Prostate gland (tissue), 2 donors: ENCODE measurements around the gene POLD3.

Source experiments
- CTCF ChIP-seq, 4 experiments: fragments of 200-600 bp in 2 of 4; fragments of 450-650 bp in 2 of 4; sonication (generic) in 2 of 4; IDR thresholded peaks; 1 replicate in 3 of 4; 2 replicates in 1 of 4; pipeline ENCODE4 v1.5.1; 2016 to 2019; ENCODE audit warnings: antibody characterized with exemption in 4 of 4, mild to moderate bottlenecking in 2 of 4, moderate library complexity in 2 of 4
- POLR2A ChIP-seq: fragments of 450-650 bp; IDR thresholded peaks from one replicate; pipeline ENCODE4 v1.6.1; 2016; ENCODE audit warnings: antibody characterized with exemption, mild to moderate bottlenecking
- POLR2AphosphoS5 ChIP-seq: sonication (generic); formaldehyde crosslinking; IDR thresholded peaks from one replicate; pipeline ENCODE4 v1.6.1; 2017; ENCODE audit warnings: antibody characterized with exemption

GRCh38 chr11:74641289-74641688 lies 48.9 kb downstream of the POLD3 start:
- no peak for TF ChIP-seq CTCF (IDR thresholded peaks at IDR 0.05)
- no peak for TF ChIP-seq POLR2AphosphoS5
- TF ChIP-seq POLR2A = no peak
